ENCODE data around the gene HS3ST2. TPM values are rescaled to one million over a fixed set of nuclear protein-coding genes. Genes with fewer than 3 reads are reported as not detected.

HS3ST2 gene
- total RNA-seq, 1 experiment from 2014 or later, result not detected

- intact Hi-C loops (cut with micrococcal nuclease; ENCODE audit: unreplicated experiment), result no loop called here
- no peaks in the 10 kb centered on the region for H3K9me3 ChIP-seq
- no TSS peak for BruUV-seq (replicated peaks)
- Mint-ChIP-seq H3K27me3 (ENCODE audit: insufficient read depth, unreplicated experiment) (peaks cover 22% of the 10 kb centered on the region), H3K27ac (ENCODE audit: unreplicated experiment) (no peak overlapping the region), H3K36me3 (ENCODE audit: insufficient read depth, unreplicated experiment) (no peaks in the 10 kb centered on the region), H3K4me3 (ENCODE audit: unreplicated experiment) (no peak overlapping the region), H3K4me1 (ENCODE audit: low read depth, unreplicated experiment) (no peaks in the 10 kb centered on the region), H3K9me3 (ENCODE audit: unreplicated experiment) (no peaks in the 10 kb centered on the region)
- ChIA-PET CTCF (no interaction called here), POLR2A (no interaction called here)
- H3K4me1 ChIP-seq, result no peaks in the 10 kb centered on the region
- H3K4me3 ChIP-seq (ENCODE audit: low read depth, low read length), result no peak overlapping the region
- no peaks in the 10 kb centered on the region; the same call in 1 of the 2 replicates for H3K27me3 ChIP-seq (replicated peaks; ENCODE audit: control insufficient read depth, insufficient read depth, low read length)
- no peak for TF ChIP-seq CTCF (IDR thresholded peaks at IDR 0.05; ENCODE audit: insufficient read depth in 1 of 2, low read depth in 1 of 2, low read length in 1 of 2, severe bottlenecking in 1 of 2, unreplicated experiment in 1 of 2)
- no peaks in the 10 kb centered on the region for H3K36me3 ChIP-seq (ENCODE audit: control insufficient read depth, insufficient read depth, low read length)
- no peak for DNase-seq
These were observed 32.5 kb upstream of the HS3ST2 start for GRCh38 chr16:22781480-22781879.

- H3K27ac Mint-ChIP-seq (ENCODE audit: unreplicated experiment), result no peak overlapping the region
- H3K36me3 Mint-ChIP-seq (ENCODE audit: insufficient read depth, unreplicated experiment), result no peaks in the 10 kb centered on the region
- Histone ChIP-seq H3K4me3 (ENCODE audit: low read depth, low read length) (no peak overlapping the region), H3K36me3 (ENCODE audit: control insufficient read depth, insufficient read depth, low read length) (no peaks in the 10 kb centered on the region), H3K27me3 (replicated peaks; ENCODE audit: control insufficient read depth, insufficient read depth, low read length) (no peaks in the 10 kb centered on the region; the same call in 1 of the 2 replicates), H3K4me1 (no peaks in the 10 kb centered on the region), H3K9me3 (no peaks in the 10 kb centered on the region)
- POLR2A ChIA-PET, result no interaction called here
- no peak for DNase-seq
- BruUV-seq (replicated peaks), result no TSS peak
- CTCF ChIA-PET, result no interaction called here
- no peak for TF ChIP-seq CTCF (IDR thresholded peaks at IDR 0.05; ENCODE audit: insufficient read depth in 1 of 2, low read depth in 1 of 2, low read length in 1 of 2, severe bottlenecking in 1 of 2, unreplicated experiment in 1 of 2)
- H3K9me3 Mint-ChIP-seq (ENCODE audit: unreplicated experiment), result no peaks in the 10 kb centered on the region
- no peak overlapping the region for H3K4me3 Mint-ChIP-seq (ENCODE audit: unreplicated experiment)
- H3K27me3 Mint-ChIP-seq (ENCODE audit: insufficient read depth, unreplicated experiment), result peaks cover 17% of the 10 kb centered on the region
- intact Hi-C loops (cut with micrococcal nuclease; ENCODE audit: unreplicated experiment), result no loop called here
- H3K4me1 Mint-ChIP-seq (ENCODE audit: low read depth, unreplicated experiment), result no peaks in the 10 kb centered on the region
These were observed 31.6 kb upstream of the HS3ST2 start for GRCh38 chr16:22782314-22782713.

- ChIA-PET CTCF (no interaction called here), POLR2A (no interaction called here)
- Mint-ChIP-seq H3K4me1 (ENCODE audit: low read depth, unreplicated experiment) (no peaks in the 10 kb centered on the region), H3K27me3 (ENCODE audit: insufficient read depth, unreplicated experiment) (peaks cover 9% of the 10 kb centered on the region), H3K9me3 (ENCODE audit: unreplicated experiment) (no peaks in the 10 kb centered on the region), H3K36me3 (ENCODE audit: insufficient read depth, unreplicated experiment) (no peaks in the 10 kb centered on the region), H3K27ac (ENCODE audit: unreplicated experiment) (no peak overlapping the region), H3K4me3 (ENCODE audit: unreplicated experiment) (no peak overlapping the region)
- Histone ChIP-seq H3K9me3 (no peaks in the 10 kb centered on the region), H3K27me3 (replicated peaks; ENCODE audit: control insufficient read depth, insufficient read depth, low read length) (no peaks in the 10 kb centered on the region; the same call in 1 of the 2 replicates), H3K36me3 (ENCODE audit: control insufficient read depth, insufficient read depth, low read length) (no peaks in the 10 kb centered on the region), H3K4me1 (no peaks in the 10 kb centered on the region), H3K4me3 (ENCODE audit: low read depth, low read length) (no peak overlapping the region)
- no TSS peak for BruUV-seq (replicated peaks)
- no peak for TF ChIP-seq CTCF (IDR thresholded peaks at IDR 0.05; ENCODE audit: insufficient read depth in 1 of 2, low read depth in 1 of 2, low read length in 1 of 2, severe bottlenecking in 1 of 2, unreplicated experiment in 1 of 2)
- DNase-seq, result no peak
- intact Hi-C loops (cut with micrococcal nuclease; ENCODE audit: unreplicated experiment), result no loop called here
These were observed 29.2 kb upstream of the HS3ST2 start for GRCh38 chr16:22784690-22785214.

All from Caco-2 (cell line).